HG03103 (cell line): ENCODE results near the gene G2E3.

ENCODE experiments used
- ATAC-seq: cut with Tn5 transposase; IDR thresholded peaks from one replicate; pipeline ENCODE4 v1.9.1; 2021; ENCODE audit warnings: low read depth; ENCODE audit not compliant: unreplicated experiment

G2E3 gene

DNA sequence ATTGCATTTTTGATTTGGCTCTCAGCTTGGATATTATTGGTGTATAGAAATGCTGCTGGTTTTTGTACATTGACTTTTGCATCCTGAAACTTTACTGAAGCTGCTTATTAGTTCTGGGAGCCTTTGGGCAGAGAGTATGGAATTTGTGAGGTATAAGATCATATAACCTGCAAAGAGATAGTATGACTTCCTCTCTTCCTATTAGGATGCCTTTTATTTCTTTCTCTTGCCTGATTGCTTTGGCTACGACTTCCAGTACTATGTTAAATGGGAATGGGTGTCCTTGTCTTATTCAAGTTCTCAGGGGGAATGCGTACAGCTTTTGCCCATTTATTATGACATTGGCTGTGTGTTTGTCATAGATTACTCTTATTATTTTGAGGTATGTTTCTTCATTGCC lies 86.6 kb downstream of the G2E3 start:
- ATAC-seq: no peak

DNA sequence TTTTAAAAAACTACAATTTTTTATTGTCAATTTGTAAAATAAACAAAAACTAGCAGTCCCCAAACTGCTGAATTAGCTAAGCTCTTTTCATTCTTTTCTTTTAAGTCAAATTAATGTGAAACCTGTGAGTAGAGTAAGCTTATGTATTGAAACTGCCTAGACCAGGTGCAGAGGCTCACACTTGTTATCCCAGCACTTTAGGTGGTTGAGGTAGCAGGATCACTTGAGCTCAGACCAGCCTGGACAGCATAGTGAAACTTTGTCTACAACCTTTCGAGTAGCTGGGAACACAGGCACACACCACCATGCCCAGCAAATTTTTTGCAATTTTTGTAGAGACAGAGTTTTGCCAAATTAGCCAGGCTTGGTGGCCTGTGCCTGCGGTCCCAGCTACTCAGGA lies 89.5 kb downstream of the G2E3 start:
- ATAC-seq: no peak

DNA sequence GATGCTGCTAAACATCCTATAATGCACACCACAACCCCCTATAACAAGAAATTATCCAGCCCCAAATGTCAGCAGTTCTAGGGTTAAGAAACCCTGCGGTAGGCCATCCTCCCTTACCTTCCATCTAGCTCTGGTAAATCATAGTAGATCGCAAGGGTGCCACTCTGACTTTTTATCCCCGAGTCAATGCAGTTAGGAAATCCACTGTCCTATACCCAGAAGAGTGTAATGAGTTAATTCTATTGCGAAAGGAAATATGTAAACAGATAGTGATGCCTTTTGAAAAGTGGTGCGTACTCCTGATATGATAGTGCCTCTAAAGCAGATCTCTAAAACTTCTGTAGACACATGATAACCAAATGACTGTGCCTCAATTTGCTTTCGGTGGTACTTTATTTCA lies 93.0 kb downstream of the G2E3 start:
- no peak for ATAC-seq

DNA sequence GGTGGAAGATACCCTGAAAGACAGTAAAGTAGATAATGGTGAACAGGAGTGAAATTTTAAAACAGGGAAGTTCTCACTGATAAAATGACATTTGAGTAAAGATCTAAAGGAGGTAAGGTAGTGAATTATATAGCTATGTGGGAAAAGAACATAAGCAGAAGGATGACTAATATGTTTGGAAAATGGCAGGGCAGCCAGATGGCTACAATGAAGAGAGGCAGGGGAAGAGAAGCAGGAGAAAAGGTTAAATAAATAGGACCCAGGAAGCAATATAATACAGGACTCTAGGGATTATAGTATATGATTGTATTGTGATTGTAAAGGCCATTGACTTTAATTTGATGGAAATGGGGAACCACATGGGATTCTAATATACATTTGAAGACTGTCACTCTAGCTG lies 96.2 kb downstream of the G2E3 start:
- no peak for ATAC-seq

DNA sequence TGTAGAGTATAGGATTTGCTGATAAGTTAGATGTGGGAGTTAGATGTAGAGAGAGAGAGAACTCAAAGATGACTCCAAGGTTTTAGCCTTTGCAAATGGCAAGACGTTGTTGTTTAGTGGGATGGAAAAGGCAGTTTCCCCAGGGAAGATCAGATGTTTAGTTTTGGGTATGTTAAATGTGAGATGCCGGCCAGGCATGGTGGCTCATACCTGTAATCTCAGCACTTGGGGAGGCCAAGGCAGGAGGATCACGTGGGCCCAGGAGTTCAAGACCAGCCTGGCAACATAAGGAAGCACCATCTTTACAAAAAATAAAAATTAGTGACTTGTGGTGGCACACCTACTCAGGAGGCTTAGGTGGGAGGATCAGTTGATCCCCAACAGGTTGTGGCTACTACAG lies 96.7 kb downstream of the G2E3 start:
- no peak for ATAC-seq

DNA sequence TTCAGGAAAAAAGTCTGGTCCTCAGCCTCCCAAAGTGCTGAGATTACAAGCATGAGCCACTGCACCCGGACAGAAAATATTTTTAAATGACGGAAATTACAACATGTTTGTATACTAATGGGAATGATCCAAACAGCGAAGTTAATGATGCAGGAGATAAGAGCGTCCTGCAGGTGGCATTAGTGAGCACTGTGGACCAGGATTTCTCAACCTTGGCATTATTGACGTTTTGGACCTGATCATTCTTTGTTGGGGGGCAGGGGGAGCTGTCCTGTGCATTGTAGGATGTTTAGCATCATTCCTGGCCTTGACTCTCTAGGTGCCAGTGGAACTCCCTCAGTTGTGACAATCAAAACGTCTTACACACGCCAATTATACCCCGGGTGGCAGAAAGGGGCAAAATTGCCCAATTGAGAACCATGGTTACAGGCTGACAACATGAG lies 97.3 kb downstream of the G2E3 start:
- ATAC-seq: no peak

DNA sequence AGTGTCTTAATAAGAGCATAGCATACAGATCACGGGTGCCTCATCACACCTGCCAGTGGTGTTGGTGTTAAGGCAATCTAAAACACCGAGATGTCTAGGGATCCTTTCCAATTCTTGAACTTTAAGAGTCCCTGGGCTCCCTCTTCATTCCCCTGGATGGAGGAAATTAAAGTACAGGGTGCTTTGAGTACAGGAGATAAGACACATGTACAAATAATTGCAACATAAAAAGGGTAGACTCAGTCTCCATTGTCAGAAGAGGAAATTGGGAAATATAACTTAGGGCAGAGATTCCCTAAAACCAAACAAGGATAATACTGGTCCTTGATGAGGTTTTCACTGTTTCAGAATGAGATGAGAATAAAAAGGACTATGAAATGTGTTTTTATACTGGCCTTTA lies 98.1 kb downstream of the G2E3 start:
- ATAC-seq: no peak

DNA sequence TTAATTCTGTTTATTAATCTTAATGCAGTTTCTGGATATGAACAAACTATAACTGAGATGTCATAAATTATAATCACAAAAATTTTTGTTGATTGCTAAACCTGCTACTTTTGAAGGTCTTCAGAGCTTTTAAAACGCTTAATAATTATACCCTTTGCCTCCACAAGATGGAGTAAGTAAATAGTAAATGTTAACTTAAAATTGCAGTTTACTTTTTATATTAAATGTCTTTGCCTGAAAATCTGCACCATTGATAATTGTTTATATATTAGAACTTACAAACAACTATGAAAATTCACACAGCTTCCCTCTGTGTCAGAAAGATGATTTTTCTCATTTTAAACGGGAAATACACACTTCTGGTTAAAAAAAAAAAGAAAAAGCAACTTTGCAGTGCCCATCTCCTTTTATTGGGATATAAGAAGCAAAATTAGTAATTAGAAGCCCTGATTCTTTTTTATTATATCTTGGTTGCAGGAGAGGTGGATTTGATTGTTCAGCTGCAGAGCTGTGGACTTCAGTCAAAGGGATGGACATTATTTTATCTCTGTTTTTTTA lies 98.7 kb downstream of the G2E3 start:
- no peak for ATAC-seq

DNA sequence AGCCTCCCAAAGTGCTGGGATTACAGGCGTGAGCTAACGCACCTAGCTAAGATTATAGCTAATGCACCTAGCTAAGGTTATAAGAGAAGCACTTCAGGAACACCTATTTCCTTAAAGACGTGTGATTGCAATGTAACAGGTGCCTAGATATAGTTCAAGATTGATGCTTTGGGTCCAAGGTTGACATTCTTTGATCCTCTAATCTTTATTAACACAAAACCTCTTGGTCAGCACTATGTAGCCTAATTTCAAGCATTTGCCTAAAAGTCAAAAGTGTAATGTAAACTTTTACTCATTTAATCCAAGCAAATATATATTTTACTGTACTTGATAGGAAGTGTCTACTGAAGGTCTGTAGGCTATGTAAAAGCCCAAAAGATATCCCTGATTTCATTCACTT lies 99.7 kb downstream of the G2E3 start:
- no peak for ATAC-seq

DNA sequence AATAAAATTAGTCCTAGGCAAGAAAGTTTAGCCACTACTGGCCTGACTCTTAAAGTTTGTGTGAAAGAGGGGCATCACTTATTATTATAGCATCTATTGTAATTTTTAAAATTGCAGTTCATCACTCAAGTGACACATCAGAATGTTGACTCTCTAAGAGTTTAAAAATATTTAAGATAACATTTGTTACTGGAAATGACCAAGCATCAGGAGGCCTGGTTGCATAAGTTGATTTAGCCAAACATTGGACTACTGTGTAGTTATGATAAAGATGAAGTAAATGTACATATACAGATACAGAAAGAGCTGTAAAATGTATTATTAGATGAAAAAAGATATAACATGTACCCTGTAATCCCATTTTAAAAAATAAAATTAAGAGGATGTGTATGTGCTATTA lies 110.6 kb downstream of the G2E3 start:
- ATAC-seq: no peak
